ENCODE measurements around the gene TNFAIP8L1.

GRCh38 chr19:4682417-4683200, 43.3 kb downstream of the TNFAIP8L1 start:
- no peak for TF ChIP-seq CTCF (IDR thresholded peaks at IDR 0.05 in 8 of 11, conservative IDR thresholded peaks at IDR 0.05 in 3 of 11)
- TF ChIP-seq POLR2AphosphoS5 (IDR thresholded peaks at IDR 0.05) = peak in 1 of 3 donors; percentile 10
- TF ChIP-seq POLR2A (IDR thresholded peaks at IDR 0.05) = no peak

Measured in spleen (tissue), 7 donors.